HepG2 (cell line): ENCODE data around the gene CFAP46. TPM values are rescaled to one million over a fixed set of nuclear protein-coding genes. Genes with fewer than 3 reads are reported as not detected.

ENCODE experiments used
- ZHX2 ChIP-seq, 2 experiments: sonication (generic) in 1 of 2; formaldehyde crosslinking in 1 of 2; IDR thresholded peaks; 2 replicates each; pipeline versions ENCODE4 v1.6.1 to v1.9.0; 2014 to 2022; ENCODE audit warnings: antibody characterized with exemption in 1 of 2, borderline replicate concordance in 1 of 2, inconsistent platforms in 1 of 2, low read depth in 1 of 2, missing genetic modification reagents in 1 of 2
- polyA plus RNA-seq, 8 experiments: library from polyadenylated mRNA; depleted of rRNA in 3 of 8; stranded (reverse) in 7 of 8; unstranded in 1 of 8; fragments of >200 nt; fragmentation: Illumina TruSeq in 4 of 8; extraction: Trizol in 4 of 8; gene quantifications; 2 replicates each; pipeline versions ENCODE4 v1.2.1 to v1.2.3, GENCODE V29; 2011 to 2016; ENCODE audit warnings: low read depth in 4 of 8, missing spikeins in 1 of 8, mixed read lengths in 1 of 8; ENCODE audit not compliant: insufficient read depth in 1 of 8
- total RNA-seq, 5 experiments: library from RNA; depleted of rRNA; stranded (reverse); fragments of >200 nt; fragmentation: Illumina TruSeq; extraction: Trizol; gene quantifications; 2 replicates each; pipeline ENCODE4 v1.2.3, GENCODE V29; 2016; ENCODE audit warnings: low read depth in 1 of 5
- TF ChIP-seq, protein P1 (sequence below): sonication (generic); formaldehyde crosslinking; IDR thresholded peaks from 2 replicates; pipeline ENCODE4 v1.5.1; 2020; ENCODE audit warnings: missing genetic modification reagents, mild to moderate bottlenecking, borderline replicate concordance
- TF ChIP-seq, protein P2 (sequence below): sonication (generic); formaldehyde crosslinking; IDR thresholded peaks from 2 replicates; pipeline ENCODE4 v1.4.0; 2020; ENCODE audit warnings: low read depth, mild to moderate bottlenecking, missing genetic modification reagents

Gene CFAP46
- total and polyA plus RNA-seq, 2 of the 13 experiments (the other 11 are each of a cell fraction or from before 2014, with no cell fraction given): 0.24 to 0.84 TPM

DNA sequence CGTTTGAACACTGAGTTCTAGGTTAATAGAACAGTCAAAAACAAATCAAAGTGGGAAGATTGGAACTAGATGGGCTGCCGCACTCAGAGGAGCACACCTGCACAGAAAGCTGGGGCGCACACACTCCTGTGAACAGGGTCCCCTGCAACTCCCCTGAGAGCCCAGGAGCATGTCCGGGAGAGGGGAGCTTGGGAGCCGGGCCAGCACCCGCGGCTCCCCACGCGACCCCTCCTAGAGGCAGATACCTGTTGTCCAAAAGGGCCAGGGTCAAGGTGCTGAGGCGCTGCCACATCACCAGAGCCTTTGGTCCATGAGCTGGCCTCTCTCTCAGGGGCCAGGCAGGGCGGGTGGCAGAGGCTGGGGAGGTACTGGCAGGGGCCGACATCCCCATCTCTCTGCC lies 162.0 kb downstream of the CFAP46 start (continued):
- TF ChIP-seq ZHX2 (IDR thresholded peaks at IDR 0.05; ENCODE audit: low read depth) (no peak), ZHX2 (CRISPR knock-in tag; IDR thresholded peaks at IDR 0.05; ENCODE audit: borderline replicate concordance) (no peak)
- TF ChIP-seq, protein P1, sequence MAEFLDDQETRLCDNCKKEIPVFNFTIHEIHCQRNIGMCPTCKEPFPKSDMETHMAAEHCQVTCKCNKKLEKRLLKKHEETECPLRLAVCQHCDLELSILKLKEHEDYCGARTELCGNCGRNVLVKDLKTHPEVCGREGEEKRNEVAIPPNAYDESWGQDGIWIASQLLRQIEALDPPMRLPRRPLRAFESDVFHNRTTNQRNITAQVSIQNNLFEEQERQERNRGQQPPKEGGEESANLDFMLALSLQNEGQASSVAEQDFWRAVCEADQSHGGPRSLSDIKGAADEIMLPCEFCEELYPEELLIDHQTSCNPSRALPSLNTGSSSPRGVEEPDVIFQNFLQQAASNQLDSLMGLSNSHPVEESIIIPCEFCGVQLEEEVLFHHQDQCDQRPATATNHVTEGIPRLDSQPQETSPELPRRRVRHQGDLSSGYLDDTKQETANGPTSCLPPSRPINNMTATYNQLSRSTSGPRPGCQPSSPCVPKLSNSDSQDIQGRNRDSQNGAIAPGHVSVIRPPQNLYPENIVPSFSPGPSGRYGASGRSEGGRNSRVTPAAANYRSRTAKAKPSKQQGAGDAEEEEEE (CRISPR knock-in tag): no peak
- TF ChIP-seq, protein P2, sequence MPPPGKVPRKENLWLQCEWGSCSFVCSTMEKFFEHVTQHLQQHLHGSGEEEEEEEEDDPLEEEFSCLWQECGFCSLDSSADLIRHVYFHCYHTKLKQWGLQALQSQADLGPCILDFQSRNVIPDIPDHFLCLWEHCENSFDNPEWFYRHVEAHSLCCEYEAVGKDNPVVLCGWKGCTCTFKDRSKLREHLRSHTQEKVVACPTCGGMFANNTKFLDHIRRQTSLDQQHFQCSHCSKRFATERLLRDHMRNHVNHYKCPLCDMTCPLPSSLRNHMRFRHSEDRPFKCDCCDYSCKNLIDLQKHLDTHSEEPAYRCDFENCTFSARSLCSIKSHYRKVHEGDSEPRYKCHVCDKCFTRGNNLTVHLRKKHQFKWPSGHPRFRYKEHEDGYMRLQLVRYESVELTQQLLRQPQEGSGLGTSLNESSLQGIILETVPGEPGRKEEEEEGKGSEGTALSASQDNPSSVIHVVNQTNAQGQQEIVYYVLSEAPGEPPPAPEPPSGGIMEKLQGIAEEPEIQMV: no peak
